HG03159 (cell line): Measurements from ENCODE around the gene ACTMAP.
"Not testable (repeated sequence)": the region's sequence is repeated elsewhere in the genome, so short reads cannot be mapped to it uniquely, and the experiment has no call there.

ENCODE experiments used
- ATAC-seq: cut with Tn5 transposase; IDR thresholded peaks from one replicate; pipeline ENCODE4 v1.9.1; 2021; ENCODE audit warnings: mild to moderate bottlenecking, moderate library complexity; ENCODE audit not compliant: unreplicated experiment

ACTMAP gene

GRCh38 chr19:40744554-40745401 is 5.5 kb downstream of the ACTMAP start:
- no peak for ATAC-seq

- ATAC-seq, result no peak
Measured at GRCh38 chr19:40743926-40744325, 6.4 kb downstream of the ACTMAP start.

DNA sequence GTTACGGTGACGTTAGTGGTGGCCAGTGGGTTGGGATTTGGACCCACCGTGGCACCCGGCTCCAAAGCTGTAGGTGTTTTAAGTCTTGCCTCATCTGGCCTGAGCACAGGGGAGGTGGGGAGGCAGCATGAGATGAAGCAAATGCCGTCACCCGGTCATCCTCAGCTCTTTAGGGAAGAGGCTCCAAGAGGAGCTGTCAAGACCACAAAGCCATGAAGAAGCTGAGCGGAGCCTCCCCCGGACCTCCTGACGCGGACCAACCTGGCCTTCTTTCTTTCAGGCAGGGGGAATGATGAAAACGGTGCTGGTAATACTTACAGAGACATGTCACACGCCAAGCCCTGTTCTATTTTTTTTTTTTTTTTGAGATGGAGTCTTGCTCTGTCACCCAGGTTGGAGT is 7.4 kb downstream of the ACTMAP start:
- no peak for ATAC-seq

- no peak for ATAC-seq
Measured at GRCh38 chr19:40742477-40742876, 7.8 kb downstream of the ACTMAP start.

DNA sequence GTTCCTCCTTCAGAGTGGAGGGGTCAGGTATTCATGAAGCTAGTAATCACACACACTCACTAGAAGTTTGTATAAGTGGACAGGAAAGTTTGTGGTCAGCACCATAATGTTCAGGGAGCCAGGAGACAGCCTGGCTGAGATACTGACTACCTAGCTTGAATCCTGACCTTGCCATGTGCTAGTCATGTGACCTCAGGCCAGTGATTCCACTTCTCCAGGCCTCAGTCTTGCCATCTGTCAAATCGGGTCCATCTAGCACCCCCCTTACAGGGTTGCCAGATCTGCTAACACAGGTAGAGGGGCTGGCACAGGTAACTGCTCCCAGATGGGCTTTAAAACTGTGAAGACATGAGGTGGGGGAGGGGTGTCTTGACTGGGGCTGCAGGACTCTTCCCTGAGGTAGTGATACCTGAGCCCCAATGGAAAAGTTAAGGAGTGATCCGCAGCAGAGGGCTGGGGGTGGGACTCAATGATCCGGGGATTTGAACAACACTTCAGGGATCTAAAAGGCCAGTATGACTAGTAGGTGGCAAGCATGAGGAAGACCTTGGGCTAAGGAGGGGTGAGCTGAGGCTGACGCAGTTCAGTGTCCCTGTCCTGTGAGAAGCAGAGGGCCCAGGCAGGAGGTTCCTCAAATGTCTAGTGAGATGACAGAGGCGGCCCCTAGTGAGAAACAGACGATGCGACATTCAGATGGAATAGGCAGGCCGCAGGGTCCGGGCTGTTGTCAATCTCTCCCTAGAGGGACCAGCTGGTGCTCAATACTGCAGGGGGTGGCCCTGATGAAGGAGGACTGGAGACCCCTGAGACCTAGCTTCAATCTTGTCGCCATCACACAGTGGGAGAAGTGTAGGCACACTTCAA is 8.5 kb downstream of the ACTMAP start:
- no peak for ATAC-seq

- ATAC-seq, result no peak
Measured at GRCh38 chr19:40740747-40741146, 9.5 kb downstream of the ACTMAP start.

GRCh38 chr19:40739871-40740703 is 10.2 kb downstream of the ACTMAP start:
- no peak for ATAC-seq

DNA sequence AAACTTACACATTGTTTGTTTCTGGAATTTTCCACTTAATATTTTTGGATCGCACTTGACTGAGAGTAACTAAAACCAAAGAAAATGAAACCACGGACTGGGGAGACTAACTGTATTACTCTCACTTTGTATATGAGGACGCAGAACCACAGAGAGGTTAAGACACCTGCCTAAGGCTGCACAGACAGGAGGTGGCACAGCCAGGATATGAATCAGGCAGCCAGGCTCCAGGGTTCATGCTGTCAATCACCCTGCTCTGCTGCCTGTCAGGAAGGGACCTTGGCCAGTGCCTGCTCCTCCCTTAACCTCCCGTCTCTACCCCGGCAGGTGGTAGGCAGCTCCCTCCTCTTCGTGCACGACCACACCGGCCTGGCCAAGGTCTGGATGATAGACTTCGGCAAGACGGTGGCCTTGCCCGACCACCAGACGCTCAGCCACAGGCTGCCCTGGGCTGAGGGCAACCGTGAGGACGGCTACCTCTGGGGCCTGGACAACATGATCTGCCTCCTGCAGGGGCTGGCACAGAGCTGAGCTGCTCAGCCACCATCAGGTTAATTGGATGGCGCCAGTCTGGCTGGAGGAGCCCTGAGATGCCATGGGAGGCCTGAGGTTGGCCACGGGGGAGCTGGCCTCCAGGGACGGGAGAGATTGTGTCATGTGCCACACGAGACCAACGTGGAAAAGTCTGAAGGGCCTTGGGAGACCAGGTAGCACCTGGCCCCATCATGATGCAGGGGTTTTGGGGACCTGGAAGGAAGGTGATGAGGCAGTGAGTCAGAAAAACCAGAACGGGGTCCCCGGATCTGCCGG is 11.0 kb downstream of the ACTMAP start:
- ATAC-seq, result no peak

DNA sequence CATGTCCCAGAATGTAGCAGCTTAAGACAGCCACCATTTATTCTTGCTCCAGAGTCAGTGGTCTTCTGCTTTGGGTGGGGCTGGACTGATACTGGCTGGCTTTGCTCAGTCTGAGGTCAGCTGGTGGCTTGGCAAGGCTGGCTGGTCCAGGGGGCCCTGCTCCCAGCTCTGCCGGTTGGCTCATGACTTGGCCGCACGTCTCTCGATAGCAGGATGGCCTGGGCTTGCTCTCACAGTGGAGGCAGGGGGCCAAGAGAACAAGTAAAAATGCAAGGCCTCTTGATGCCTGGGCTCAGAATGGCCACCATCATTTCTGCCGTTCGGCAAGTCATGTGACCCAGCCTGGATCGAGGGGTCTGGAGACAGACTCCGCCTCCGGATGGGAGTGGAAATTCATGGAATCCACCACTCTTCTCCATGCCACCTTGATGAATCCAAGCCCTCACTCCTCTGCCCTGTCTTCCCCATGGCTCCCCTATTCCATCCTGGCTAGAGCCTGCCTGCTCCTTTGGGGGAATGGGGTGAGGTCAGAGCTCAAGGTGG is 13.1 kb downstream of the ACTMAP start:
- ATAC-seq, result no peak

GRCh38 chr19:40736661-40737060 is 13.6 kb downstream of the ACTMAP start:
- no peak for ATAC-seq

GRCh38 chr19:40735013-40735771 is 15.1 kb downstream of the ACTMAP start:
- no peak for ATAC-seq

GRCh38 chr19:40733149-40733548 is 17.1 kb downstream of the ACTMAP start:
- ATAC-seq, result no peak

DNA sequence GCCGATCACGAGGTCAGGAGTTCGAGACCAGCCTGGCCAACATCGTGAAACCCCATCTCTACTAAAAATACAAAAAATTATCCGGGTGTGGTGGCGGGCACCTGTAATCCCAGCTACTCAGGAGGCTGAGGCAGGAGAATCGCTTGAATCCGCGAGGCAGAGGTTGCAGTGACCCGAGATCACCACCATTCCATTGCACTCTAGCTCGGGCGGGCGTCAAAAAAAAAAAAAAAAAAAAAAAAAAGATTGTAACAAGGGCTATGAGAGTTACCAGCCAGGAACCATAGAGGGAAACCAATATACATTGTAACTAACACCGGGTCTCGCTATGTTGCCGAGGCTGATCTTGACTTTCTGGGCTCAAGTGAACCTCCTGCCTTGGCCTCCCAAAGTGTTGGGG is 18.0 kb downstream of the ACTMAP start:
- not testable (repeated sequence) for ATAC-seq

DNA sequence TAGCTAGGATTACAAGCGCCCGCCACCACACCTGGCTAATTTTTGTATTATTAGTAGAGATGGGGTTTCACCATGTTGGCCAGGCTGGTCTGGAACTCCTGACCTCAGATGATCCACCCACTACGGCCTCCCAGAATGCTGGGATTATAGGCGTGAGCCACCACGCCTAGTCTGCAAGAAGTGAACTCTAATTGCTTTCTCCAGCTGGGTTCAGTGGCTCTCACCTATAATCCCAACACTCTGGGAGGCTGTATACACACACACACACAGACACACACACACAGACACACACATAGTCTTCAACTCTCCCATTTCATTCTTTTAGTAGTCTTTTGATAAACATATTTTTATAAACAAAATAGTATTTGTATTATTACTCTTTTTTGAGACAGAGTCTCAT is 20.2 kb downstream of the ACTMAP start:
- ATAC-seq, result not testable (repeated sequence)

GRCh38 chr19:40726279-40726678 is 24.0 kb downstream of the ACTMAP start:
- no peak for ATAC-seq

GRCh38 chr19:40724855-40725254 is 25.4 kb downstream of the ACTMAP start:
- ATAC-seq, result no peak

- no peak for ATAC-seq
Measured at GRCh38 chr19:40724315-40724714, 26.0 kb downstream of the ACTMAP start.

DNA sequence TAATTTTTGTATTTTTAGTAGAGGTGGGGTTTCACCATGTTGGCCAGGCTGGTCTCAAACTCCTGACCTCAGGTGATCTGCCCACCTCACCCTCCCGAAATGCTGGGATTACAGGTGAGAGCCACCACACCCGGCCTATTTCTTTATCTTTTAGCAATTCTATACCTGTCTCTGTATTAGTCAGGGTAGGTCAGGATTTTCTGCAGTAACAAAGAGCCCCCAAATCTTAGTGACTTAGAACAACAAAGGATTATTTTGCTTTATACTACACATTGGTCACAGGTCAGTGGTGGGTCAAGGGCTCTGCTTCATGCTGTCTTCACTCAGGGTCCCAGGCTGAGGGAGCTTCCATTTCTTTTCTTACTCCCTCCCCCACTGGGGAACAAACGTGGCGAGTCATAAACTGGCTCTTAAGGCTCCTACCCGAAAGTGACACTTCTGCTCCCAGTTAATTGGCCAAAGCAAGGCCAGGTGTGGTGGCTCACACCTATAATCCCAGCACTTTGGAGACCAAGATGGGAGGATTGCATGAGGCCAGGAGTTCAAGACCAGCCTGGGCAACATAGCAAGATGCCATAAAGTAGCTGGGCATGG is 26.5 kb downstream of the ACTMAP start:
- no peak for ATAC-seq
